ENCODE results near the gene PAX8.

GRCh38 chr2:113190871-113191270, 87.8 kb downstream of the PAX8 start:
- no peak for TF ChIP-seq CTCF (IDR thresholded peaks at IDR 0.05; ENCODE audit: insufficient read depth, low read length)
- TF ChIP-seq GABPA (IDR thresholded peaks at IDR 0.05; ENCODE audit: low read depth), result no peak
